Measurements from ENCODE around the gene ADAM17. TPM values are rescaled to one million over a fixed set of nuclear protein-coding genes. Genes with fewer than 3 reads are reported as not detected.
"Not testable (repeated sequence)": the region's sequence is repeated elsewhere in the genome, so short reads cannot be mapped to it uniquely, and the experiment has no call there.

The ADAM17 gene
- polyA plus RNA-seq, 1 experiment, result 11.1 TPM

DNA sequence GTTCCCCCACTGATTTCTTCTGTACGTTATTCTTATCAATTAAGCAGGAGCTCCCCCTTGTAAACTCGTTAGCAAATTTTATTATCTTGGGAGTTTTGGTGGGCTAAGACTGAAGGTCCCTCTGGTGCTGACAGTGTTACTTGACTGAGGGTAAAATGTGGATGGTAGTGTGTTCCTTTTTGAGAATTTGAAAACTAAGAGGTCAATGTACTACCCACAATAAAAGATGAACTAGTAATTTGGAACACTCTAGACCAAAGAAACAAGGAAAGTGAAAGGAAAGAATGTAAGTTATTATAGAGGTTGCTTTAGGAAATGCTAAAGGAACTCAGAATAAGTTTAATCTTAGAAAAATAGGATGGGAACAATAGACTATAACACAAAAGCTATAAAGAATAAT is 40.1 kb upstream of the ADAM17 start:
- no peak overlapping the region for H3K4me3 ChIP-seq (ENCODE audit: low read depth, low read length)
- peaks cover 2% of the 10 kb centered on the region; the same call in 1 of the 2 replicates for H3K36me3 ChIP-seq (ENCODE audit: control insufficient read depth, insufficient read depth, low read length)
- ChIA-PET CTCF (interaction anchor here (0.5 to 1.3 kb wide), 3 partner anchors 9 to 83 kb away, joined by 3 to 4 read pairs (median 4); no protein-coding TSS in a partner anchor), POLR2A (interaction anchor here (0.9 kb wide), 1 partner anchor 37 kb away, joined by 20 read pairs; no protein-coding TSS in a partner anchor)
- no peak for DNase-seq (ENCODE audit: low read depth)
- no peaks in the 10 kb centered on the region for H3K27me3 ChIP-seq (ENCODE audit: control insufficient read depth, insufficient read depth, low read length)
- TF ChIP-seq, protein P1, sequence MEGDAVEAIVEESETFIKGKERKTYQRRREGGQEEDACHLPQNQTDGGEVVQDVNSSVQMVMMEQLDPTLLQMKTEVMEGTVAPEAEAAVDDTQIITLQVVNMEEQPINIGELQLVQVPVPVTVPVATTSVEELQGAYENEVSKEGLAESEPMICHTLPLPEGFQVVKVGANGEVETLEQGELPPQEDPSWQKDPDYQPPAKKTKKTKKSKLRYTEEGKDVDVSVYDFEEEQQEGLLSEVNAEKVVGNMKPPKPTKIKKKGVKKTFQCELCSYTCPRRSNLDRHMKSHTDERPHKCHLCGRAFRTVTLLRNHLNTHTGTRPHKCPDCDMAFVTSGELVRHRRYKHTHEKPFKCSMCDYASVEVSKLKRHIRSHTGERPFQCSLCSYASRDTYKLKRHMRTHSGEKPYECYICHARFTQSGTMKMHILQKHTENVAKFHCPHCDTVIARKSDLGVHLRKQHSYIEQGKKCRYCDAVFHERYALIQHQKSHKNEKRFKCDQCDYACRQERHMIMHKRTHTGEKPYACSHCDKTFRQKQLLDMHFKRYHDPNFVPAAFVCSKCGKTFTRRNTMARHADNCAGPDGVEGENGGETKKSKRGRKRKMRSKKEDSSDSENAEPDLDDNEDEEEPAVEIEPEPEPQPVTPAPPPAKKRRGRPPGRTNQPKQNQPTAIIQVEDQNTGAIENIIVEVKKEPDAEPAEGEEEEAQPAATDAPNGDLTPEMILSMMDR (IDR thresholded peaks at IDR 0.05; ENCODE audit: insufficient read depth, low read depth, low read length), result no peak

GRCh38 chr2:9595256-9595655 is 39.6 kb upstream of the ADAM17 start:
- not testable (repeated sequence) for H3K27me3 ChIP-seq (ENCODE audit: control insufficient read depth, insufficient read depth, low read length); H3K36me3 ChIP-seq (ENCODE audit: control insufficient read depth, insufficient read depth, low read length); DNase-seq (ENCODE audit: low read depth); H3K4me3 ChIP-seq (ENCODE audit: low read depth, low read length)
- POLR2A ChIA-PET, result interaction anchor here (0.9 kb wide), 1 partner anchor 36 kb away, joined by 20 read pairs; no protein-coding TSS in a partner anchor
- CTCF ChIA-PET, result interaction anchor here (1.0 to 1.3 kb wide), 3 partner anchors 10 to 13 kb away, joined by 3 to 4 read pairs (median 4); no protein-coding TSS in a partner anchor

DNA sequence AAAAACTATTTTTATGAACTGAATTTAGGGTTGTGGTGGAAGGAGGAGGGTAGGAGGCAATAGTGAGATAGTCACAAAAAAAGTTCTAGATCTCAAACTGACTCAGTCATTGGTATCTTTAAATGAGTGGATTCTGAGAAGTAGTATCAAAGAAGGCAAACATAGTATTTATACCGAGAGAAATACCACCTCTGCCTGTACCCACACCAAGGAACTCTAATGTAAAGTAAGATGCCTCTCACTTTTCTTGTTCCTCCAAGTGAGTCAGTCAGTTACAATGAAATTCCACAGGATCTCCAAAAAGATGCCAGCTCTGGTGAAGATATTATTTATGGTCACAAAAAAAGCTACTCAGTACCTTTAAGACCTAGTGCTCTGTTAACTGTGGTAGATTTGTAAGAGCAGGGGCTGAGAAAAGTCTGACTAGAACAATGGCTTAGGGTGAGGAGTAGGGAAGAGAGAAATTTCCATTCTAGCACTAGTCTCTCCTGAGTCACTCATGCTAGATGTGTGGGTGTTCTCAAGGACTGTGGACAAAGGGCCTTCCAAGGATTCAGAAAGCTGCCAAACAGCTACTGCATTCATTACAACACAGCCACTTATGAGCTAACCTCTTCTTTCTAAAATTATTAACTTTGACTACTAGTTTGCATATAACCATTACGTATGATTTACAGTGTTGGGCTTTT is 38.9 kb upstream of the ADAM17 start:
- POLR2A ChIA-PET, result interaction anchor here (0.9 kb wide), 1 partner anchor 35 kb away, joined by 20 read pairs; no protein-coding TSS in a partner anchor
- Histone ChIP-seq H3K4me3 (ENCODE audit: low read depth, low read length) (no peak overlapping the region), H3K36me3 (ENCODE audit: control insufficient read depth, insufficient read depth, low read length) (no peaks in the 10 kb centered on the region)

DNA sequence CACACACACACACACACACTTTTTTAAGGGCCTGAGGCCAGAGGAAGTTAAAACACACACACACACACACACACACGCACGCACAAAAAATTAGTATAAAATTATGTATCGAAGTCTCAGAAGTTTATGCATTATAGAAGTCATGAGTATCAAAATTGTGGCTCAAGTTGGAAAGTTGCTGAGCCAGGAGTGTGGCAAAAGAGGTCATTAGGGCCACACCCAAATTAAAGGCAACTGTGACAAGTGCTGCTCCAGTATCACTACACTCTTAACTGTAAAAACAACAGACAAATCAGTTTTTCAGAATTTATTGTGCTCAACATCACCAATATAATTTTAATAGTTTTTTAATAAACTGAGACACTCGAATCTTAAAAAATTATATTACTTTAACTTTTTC is 38.3 kb upstream of the ADAM17 start:
- H3K36me3 ChIP-seq (ENCODE audit: control insufficient read depth, insufficient read depth, low read length), result no peaks in the 10 kb centered on the region; the same call in 1 of the 2 replicates
- TF ChIP-seq, protein P1 (IDR thresholded peaks at IDR 0.05; ENCODE audit: insufficient read depth, low read depth, low read length), result no peak
- CTCF ChIA-PET, result no interaction called here
- no peaks in the 10 kb centered on the region for H3K27me3 ChIP-seq (ENCODE audit: control insufficient read depth, insufficient read depth, low read length)
- DNase-seq (ENCODE audit: low read depth), result no peak
- H3K4me3 ChIP-seq (ENCODE audit: low read depth, low read length), result no peak overlapping the region
- POLR2A ChIA-PET, result no interaction called here

More for the DNA sequence above, 38.9 kb upstream of the ADAM17 start:
- peak; percentile 43 for DNase-seq (ENCODE audit: low read depth)
- CTCF ChIA-PET, result interaction anchor here (1.2 to 1.3 kb wide), 2 partner anchors 9 to 14 kb away, joined by 3 to 4 read pairs; no protein-coding TSS in a partner anchor
- H3K27me3 ChIP-seq (ENCODE audit: control insufficient read depth, insufficient read depth, low read length), result no peaks in the 10 kb centered on the region
- TF ChIP-seq, protein P1 (IDR thresholded peaks at IDR 0.05; ENCODE audit: insufficient read depth, low read depth, low read length), result no peak

GRCh38 chr2:9592699-9593098 is 37.1 kb upstream of the ADAM17 start:
- no peaks in the 10 kb centered on the region for H3K27me3 ChIP-seq (ENCODE audit: control insufficient read depth, insufficient read depth, low read length)
- TF ChIP-seq, protein P1 (IDR thresholded peaks at IDR 0.05; ENCODE audit: insufficient read depth, low read depth, low read length), result no peak
- DNase-seq (ENCODE audit: low read depth), result no peak
- POLR2A ChIA-PET, result interaction anchor here (0.6 kb wide), 1 partner anchor 94 kb away, joined by 7 read pairs; no protein-coding TSS in a partner anchor
- peaks cover 3% of the 10 kb centered on the region for H3K36me3 ChIP-seq (ENCODE audit: control insufficient read depth, insufficient read depth, low read length)
- no peak overlapping the region for H3K4me3 ChIP-seq (ENCODE audit: low read depth, low read length)
- CTCF ChIA-PET, result no interaction called here

Data from BJ (cell line).